Ascending aorta (tissue), 2 donors: ENCODE results near the gene LRIG1. TPM values are rescaled to one million over a fixed set of nuclear protein-coding genes. Genes with fewer than 3 reads are reported as not detected.
A peak's percentile ranks its signal among the peaks of the same experiment; 100 is the strongest.

Experiments used
- DNase-seq, 2 donors: peaks; one replicate each; pipeline ENCODE4 v3.0.0-alpha.2; 2019; ENCODE audit warnings: low spot score in 2 of 2
- H3K27ac ChIP-seq, 2 donors: fragments of 200-600 bp; sonication (generic); one replicate each; pipeline ENCODE4 v1.5.1; 2016 to 2017; ENCODE audit warnings: mild to moderate bottlenecking in 1 of 2
- H3K27me3 ChIP-seq: fragments of 200-600 bp; sonication (generic); one replicate; pipeline ENCODE4 v1.5.1; 2017
- H3K36me3 ChIP-seq, 2 donors: fragments of 200-600 bp; sonication (generic); one replicate each; pipeline ENCODE4 v1.5.1; 2016
- H3K4me1 ChIP-seq, 2 donors: fragments of 200-600 bp; sonication (generic); one replicate each; pipeline ENCODE4 v1.5.1; 2016 to 2017; ENCODE audit warnings: mild to moderate bottlenecking in 1 of 2
- H3K4me3 ChIP-seq, 2 donors: fragments of 200-600 bp; sonication (generic); one replicate each; pipeline ENCODE4 v1.5.1; 2016 to 2017; ENCODE audit warnings: mild to moderate bottlenecking in 1 of 2
- H3K9me3 ChIP-seq, 2 donors: fragments of 200-600 bp; sonication (generic); one replicate each; pipeline ENCODE4 v1.5.1; 2016
- CTCF ChIP-seq, 3 experiments: fragments of 200-600 bp in 2 of 3; fragments of 450-650 bp in 1 of 3; sonication (generic) in 2 of 3; IDR thresholded peaks; one replicate each; pipeline ENCODE4 v1.5.1; 2016 to 2019; ENCODE audit warnings: antibody characterized with exemption in 3 of 3, mild to moderate bottlenecking in 1 of 3, moderate library complexity in 1 of 3
- intact Hi-C: fragments of 100-400 bp; cut with DNase I; formaldehyde crosslinking; loops from one replicate; pipeline ENCODE4 v1.15.1; 2023
- total RNA-seq: library from RNA; depleted of rRNA; stranded (reverse); fragments of >200 nt; gene quantifications from one replicate; pipeline ENCODE4 v1.1.0, GENCODE V29; 2016

The LRIG1 gene
- total RNA-seq, 1 donor from 2014 or later = 62.3 TPM

- intact Hi-C loops = loop anchor here (2.0 to 10.0 kb wide), 6 partner anchors 36 to 417 kb away; partner anchors contain the start of gene LRIG1
- Histone ChIP-seq H3K4me1 (peaks cover 31 to 70% of the 10 kb centered on the region in 2 donors), H3K27me3 (no peaks in the 10 kb centered on the region), H3K4me3 (peak overlapping the region in 1 of 2 donors; percentile 34), H3K27ac (peak overlapping the region; percentile 80 to 93), H3K36me3 (peaks cover 29 to 30% of the 10 kb centered on the region in 2 donors), H3K9me3 (no peaks in the 10 kb centered on the region)
- no peak for TF ChIP-seq CTCF (IDR thresholded peaks at IDR 0.05)
- DNase-seq = peak in 1 of 2 donors; percentile 70
Measured at GRCh38 chr3:66406163-66406562, 94.7 kb downstream of the LRIG1 start.

GRCh38 chr3:66405701-66406091, 95.1 kb downstream of the LRIG1 start:
- intact Hi-C loops = loop anchor here (2.0 to 10.0 kb wide), 6 partner anchors 37 to 417 kb away; partner anchors contain the start of gene LRIG1
- DNase-seq = peak; percentile 37 to 87
- no peaks in the 10 kb centered on the region for H3K9me3 ChIP-seq
- peak overlapping the region in 1 of 2 donors; percentile 34 for H3K4me3 ChIP-seq
- H3K4me1 ChIP-seq = peaks cover 32 to 75% of the 10 kb centered on the region in 2 donors
- peaks cover 25 to 26% of the 10 kb centered on the region in 2 donors for H3K36me3 ChIP-seq
- peak overlapping the region; percentile 80 to 93 for H3K27ac ChIP-seq
- no peak for TF ChIP-seq CTCF (IDR thresholded peaks at IDR 0.05)
- H3K27me3 ChIP-seq = no peaks in the 10 kb centered on the region

GRCh38 chr3:66404903-66405700, 95.7 kb downstream of the LRIG1 start:
- Histone ChIP-seq H3K9me3 (no peaks in the 10 kb centered on the region), H3K4me3 (no peak overlapping the region), H3K27me3 (no peaks in the 10 kb centered on the region), H3K4me1 (peaks cover 32 to 81% of the 10 kb centered on the region in 2 donors), H3K27ac (peak overlapping the region; percentile 80 to 93), H3K36me3 (peaks cover 20% of the 10 kb centered on the region in 2 donors)
- peak in 1 of 2 donors; percentile 54 for DNase-seq
- intact Hi-C loops = loop anchor here (5.0 to 10.0 kb wide), 3 partner anchors 37 to 320 kb away; no protein-coding TSS in a partner anchor
- TF ChIP-seq CTCF (IDR thresholded peaks at IDR 0.05) = no peak

GRCh38 chr3:66404197-66404596, 96.6 kb downstream of the LRIG1 start:
- Histone ChIP-seq H3K36me3 (peaks cover 12 to 13% of the 10 kb centered on the region in 2 donors), H3K27me3 (no peaks in the 10 kb centered on the region), H3K27ac (peak overlapping the region; percentile 54 to 93), H3K9me3 (no peaks in the 10 kb centered on the region), H3K4me1 (peaks cover 32 to 82% of the 10 kb centered on the region in 2 donors), H3K4me3 (no peak overlapping the region)
- DNase-seq = peak in 1 of 2 donors; percentile 60
- intact Hi-C loops = loop anchor here (10.0 kb wide), 1 partner anchor 321 kb away; no protein-coding TSS in a partner anchor
- no peak for TF ChIP-seq CTCF (IDR thresholded peaks at IDR 0.05)

- H3K4me1 ChIP-seq = peaks cover 32 to 84% of the 10 kb centered on the region in 2 donors
- no peak overlapping the region for H3K4me3 ChIP-seq
- H3K27me3 ChIP-seq = no peaks in the 10 kb centered on the region
- no peak for TF ChIP-seq CTCF (IDR thresholded peaks at IDR 0.05)
- H3K36me3 ChIP-seq = peaks cover 17 to 19% of the 10 kb centered on the region in 2 donors
- peak overlapping the region; percentile 54 to 93 for H3K27ac ChIP-seq
- no peaks in the 10 kb centered on the region for H3K9me3 ChIP-seq
- intact Hi-C loops = loop anchor here (10.0 kb wide), 1 partner anchor 321 kb away; no protein-coding TSS in a partner anchor
- peak in 1 of 2 donors; percentile 57 for DNase-seq
Measured at GRCh38 chr3:66403323-66403990, 97.4 kb downstream of the LRIG1 start.
